ENCODE measurements around the gene TGFBR1. TPM values are rescaled to one million over a fixed set of nuclear protein-coding genes. Genes with fewer than 3 reads are reported as not detected.
A peak's percentile ranks its signal among the peaks of the same experiment; 100 is the strongest.

Gene TGFBR1
- total and polyA plus RNA-seq, 2 experiments from 2014 or later, result 41.7 to 79.4 TPM

GRCh38 chr9:99171225-99172123 lies 66.6 kb downstream of the TGFBR1 start:
- Histone ChIP-seq H3K79me2 (no peaks in the 10 kb centered on the region), H4K20me1 (ENCODE audit: insufficient read depth, poor library complexity, severe bottlenecking) (no peaks in the 10 kb centered on the region), H3K27me3 (no peaks in the 10 kb centered on the region), H3K4me1 (ENCODE audit: insufficient read depth) (peaks cover 32% of the 10 kb centered on the region), H3K9me2 (replicated peaks; ENCODE audit: insufficient read depth) (no peaks in the 10 kb centered on the region), H3K9me3 (ENCODE audit: low read depth) (no peaks in the 10 kb centered on the region), H3K4me3 (no peak overlapping the region), H3K36me3 (replicated peaks; ENCODE audit: insufficient read depth, low read depth) (no peaks in the 10 kb centered on the region), H3K4me2 (no peak overlapping the region), H2AFZ (no peak overlapping the region), H3K27ac (no peak overlapping the region)
- TF ChIP-seq, protein P1, sequence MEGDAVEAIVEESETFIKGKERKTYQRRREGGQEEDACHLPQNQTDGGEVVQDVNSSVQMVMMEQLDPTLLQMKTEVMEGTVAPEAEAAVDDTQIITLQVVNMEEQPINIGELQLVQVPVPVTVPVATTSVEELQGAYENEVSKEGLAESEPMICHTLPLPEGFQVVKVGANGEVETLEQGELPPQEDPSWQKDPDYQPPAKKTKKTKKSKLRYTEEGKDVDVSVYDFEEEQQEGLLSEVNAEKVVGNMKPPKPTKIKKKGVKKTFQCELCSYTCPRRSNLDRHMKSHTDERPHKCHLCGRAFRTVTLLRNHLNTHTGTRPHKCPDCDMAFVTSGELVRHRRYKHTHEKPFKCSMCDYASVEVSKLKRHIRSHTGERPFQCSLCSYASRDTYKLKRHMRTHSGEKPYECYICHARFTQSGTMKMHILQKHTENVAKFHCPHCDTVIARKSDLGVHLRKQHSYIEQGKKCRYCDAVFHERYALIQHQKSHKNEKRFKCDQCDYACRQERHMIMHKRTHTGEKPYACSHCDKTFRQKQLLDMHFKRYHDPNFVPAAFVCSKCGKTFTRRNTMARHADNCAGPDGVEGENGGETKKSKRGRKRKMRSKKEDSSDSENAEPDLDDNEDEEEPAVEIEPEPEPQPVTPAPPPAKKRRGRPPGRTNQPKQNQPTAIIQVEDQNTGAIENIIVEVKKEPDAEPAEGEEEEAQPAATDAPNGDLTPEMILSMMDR (IDR thresholded peaks at IDR 0.05; ENCODE audit: poor library complexity), result no peak
- no peak for TF ChIP-seq EZH2 (IDR thresholded peaks at IDR 0.05; ENCODE audit: borderline replicate concordance)
- no peak for TF ChIP-seq EZH2phosphoT487 (IDR thresholded peaks at IDR 0.05; ENCODE audit: low read depth, severe bottlenecking, unreplicated experiment)
- 78% methylated on average over 15 of the region's 15 CpGs for WGBS (ENCODE audit: low lambda C conversion rate, missing lambda C conversion rate)
- DNase-seq (ENCODE audit: low spot score), result no peak

GRCh38 chr9:99172124-99173091 lies 67.5 kb downstream of the TGFBR1 start:
- 53% methylated on average over 10 of the region's 10 CpGs for WGBS (ENCODE audit: low lambda C conversion rate, missing lambda C conversion rate)
- no peak overlapping the region for H3K4me3 ChIP-seq
- peaks cover 35% of the 10 kb centered on the region for H3K4me1 ChIP-seq (ENCODE audit: insufficient read depth)
- H3K9me2 ChIP-seq (replicated peaks; ENCODE audit: insufficient read depth), result no peaks in the 10 kb centered on the region
- H3K9me3 ChIP-seq (ENCODE audit: low read depth), result no peaks in the 10 kb centered on the region
- no peaks in the 10 kb centered on the region for H3K36me3 ChIP-seq (replicated peaks; ENCODE audit: insufficient read depth, low read depth)
- no peak overlapping the region for H3K4me2 ChIP-seq
- H2AFZ ChIP-seq, result no peak overlapping the region
- H3K27ac ChIP-seq, result no peak overlapping the region
- H4K20me1 ChIP-seq (ENCODE audit: insufficient read depth, poor library complexity, severe bottlenecking), result no peaks in the 10 kb centered on the region
- no peak for DNase-seq (ENCODE audit: low spot score)
- H3K27me3 ChIP-seq, result no peaks in the 10 kb centered on the region
- TF ChIP-seq EZH2 (IDR thresholded peaks at IDR 0.05; ENCODE audit: borderline replicate concordance) (no peak), EZH2phosphoT487 (IDR thresholded peaks at IDR 0.05; ENCODE audit: low read depth, severe bottlenecking, unreplicated experiment) (no peak)
- TF ChIP-seq, protein P1 (IDR thresholded peaks at IDR 0.05; ENCODE audit: poor library complexity), result no peak
- no peaks in the 10 kb centered on the region for H3K79me2 ChIP-seq

DNA sequence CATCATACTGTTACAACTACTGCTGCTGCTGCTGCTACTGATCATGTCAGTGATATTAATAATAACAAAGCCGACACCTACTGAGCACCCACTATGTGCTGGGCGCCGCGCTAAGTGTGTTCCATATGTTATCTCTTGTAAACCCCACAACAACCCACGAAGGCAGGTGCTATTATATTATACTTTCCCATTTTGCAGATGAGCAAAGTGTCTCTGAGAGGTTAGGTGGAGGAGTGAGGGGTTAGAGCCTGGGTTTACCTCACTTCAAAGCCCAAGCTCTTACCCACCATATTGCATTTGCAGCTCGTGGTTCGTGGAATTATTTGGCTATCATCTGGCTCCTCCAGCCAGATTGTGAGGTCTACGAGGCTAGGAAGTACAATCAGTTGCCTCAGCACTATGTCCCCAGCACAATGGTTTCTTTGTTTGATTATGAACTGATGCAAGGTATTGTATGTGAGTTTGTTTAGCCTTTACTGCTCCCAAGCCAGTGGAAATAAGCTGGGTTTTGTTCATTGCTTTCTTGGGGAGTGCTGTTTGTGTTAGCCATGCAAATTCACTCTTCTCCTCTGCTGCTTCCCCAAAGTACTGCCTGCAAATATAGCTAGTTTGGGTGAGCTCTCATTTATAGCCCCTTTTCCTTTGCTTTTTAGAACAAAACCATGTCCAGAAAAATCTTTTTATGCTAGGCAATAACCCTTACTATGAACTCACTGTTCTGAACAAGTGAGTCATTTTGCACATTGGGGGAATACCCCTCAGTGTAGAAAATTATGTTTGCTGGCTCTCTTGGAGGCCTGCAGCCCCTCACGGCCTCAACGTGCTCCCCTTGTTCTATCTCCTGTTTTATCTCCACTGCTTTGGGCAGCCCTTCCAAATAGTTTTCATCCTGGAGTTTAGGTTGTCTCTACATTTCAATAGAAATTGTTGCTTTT lies 68.9 kb downstream of the TGFBR1 start:
- no peaks in the 10 kb centered on the region for H3K36me3 ChIP-seq (replicated peaks; ENCODE audit: insufficient read depth, low read depth)
- no peak overlapping the region for H3K4me3 ChIP-seq
- no peaks in the 10 kb centered on the region for H3K79me2 ChIP-seq
- no peaks in the 10 kb centered on the region for H3K9me2 ChIP-seq (replicated peaks; ENCODE audit: insufficient read depth)
- H3K9me3 ChIP-seq (ENCODE audit: low read depth), result no peaks in the 10 kb centered on the region
- DNase-seq (ENCODE audit: low spot score), result no peak
- H4K20me1 ChIP-seq (ENCODE audit: insufficient read depth, poor library complexity, severe bottlenecking), result no peaks in the 10 kb centered on the region
- peaks cover 35% of the 10 kb centered on the region for H3K4me1 ChIP-seq (ENCODE audit: insufficient read depth)
- no peak overlapping the region for H2AFZ ChIP-seq
- H3K27ac ChIP-seq, result peak overlapping the region; percentile 55
- no peak overlapping the region for H3K4me2 ChIP-seq
- 70% methylated on average over 10 of the region's 10 CpGs for WGBS (ENCODE audit: low lambda C conversion rate, missing lambda C conversion rate)
- no peaks in the 10 kb centered on the region for H3K27me3 ChIP-seq
- TF ChIP-seq, protein P1 (IDR thresholded peaks at IDR 0.05; ENCODE audit: poor library complexity), result no peak
- TF ChIP-seq EZH2phosphoT487 (IDR thresholded peaks at IDR 0.05; ENCODE audit: low read depth, severe bottlenecking, unreplicated experiment) (no peak), EZH2 (IDR thresholded peaks at IDR 0.05; ENCODE audit: borderline replicate concordance) (no peak)
